Activated CD4-positive, alpha-beta T cell treated with anti-CD3 and anti-CD28 coated beads for 24 hours (primary cell): ENCODE results near the gene GPC5.

ENCODE experiments used
- DNase-seq, 2 donors: peaks; one replicate each; pipeline ENCODE4 v3.0.0-alpha.2; 2020; ENCODE audit warnings: low read depth in 2 of 2

The GPC5 gene

DNA sequence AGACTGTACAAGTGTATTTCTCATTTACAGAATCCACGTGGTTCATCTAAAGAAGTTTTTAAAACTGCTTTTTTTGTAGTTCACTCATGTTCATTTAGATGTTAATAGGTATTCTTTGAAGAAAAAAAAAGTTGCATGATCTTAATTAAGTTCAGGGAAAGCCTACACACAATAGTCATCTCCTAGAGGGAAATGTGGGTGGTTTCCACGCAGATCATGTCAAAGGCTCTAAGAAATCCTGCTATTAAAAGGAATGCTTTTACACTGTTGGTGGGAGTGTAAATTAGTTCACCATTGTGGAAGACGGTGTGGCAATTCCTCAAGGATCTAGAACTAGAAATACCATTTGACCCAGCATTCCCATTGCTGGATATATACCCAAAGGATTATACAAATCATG is 312.3 kb downstream of the GPC5 start:
- DNase-seq, result no peak

DNA sequence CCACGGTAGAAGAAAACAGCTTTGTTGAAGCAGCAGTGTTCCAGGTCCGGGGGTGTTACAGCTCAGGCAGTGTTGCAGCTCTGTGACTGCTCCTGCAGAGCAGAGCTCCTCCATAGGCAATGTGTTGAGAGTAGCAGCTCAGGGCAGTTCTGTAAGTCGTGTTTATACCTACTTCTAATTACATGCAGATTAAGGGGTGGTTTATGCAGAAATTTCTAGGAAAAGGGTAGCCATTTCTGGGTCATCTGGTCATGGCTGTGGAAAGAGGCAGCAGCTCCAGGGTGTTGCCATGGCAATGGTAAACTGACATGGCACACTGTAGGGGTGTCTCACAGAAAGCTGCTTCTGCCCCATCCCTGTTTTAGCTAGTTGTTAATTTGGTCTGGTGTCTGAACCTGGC is 316.4 kb downstream of the GPC5 start:
- no peak for DNase-seq

DNA sequence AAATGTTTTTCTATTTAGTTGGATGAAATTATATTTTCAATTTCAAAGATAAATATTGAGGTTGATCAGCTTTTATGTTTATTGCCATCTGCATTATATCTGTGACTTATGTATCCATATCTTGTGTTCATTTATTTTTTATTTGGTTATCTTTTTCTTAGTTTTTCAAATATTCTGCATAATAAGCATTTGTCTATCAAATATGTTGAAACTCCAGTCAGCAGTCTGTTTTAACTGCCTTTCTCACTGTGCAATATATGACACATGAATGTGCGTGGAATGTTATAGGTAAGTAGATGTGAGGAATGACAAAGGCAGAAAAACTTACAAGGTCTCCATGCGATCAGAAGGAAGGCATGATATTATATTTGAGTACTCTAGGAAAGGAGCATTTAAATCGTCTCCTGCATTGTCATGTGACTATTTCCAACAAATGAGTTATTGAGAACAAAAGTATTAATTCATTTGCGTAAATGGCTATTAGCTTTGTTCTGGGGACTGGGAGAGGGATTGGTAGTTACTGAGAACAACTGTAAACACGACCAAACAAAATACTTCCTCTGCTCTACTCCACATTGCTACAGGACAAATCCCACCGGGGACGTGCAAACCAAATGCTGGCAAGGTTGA is 318.1 kb downstream of the GPC5 start:
- no peak for DNase-seq

DNA sequence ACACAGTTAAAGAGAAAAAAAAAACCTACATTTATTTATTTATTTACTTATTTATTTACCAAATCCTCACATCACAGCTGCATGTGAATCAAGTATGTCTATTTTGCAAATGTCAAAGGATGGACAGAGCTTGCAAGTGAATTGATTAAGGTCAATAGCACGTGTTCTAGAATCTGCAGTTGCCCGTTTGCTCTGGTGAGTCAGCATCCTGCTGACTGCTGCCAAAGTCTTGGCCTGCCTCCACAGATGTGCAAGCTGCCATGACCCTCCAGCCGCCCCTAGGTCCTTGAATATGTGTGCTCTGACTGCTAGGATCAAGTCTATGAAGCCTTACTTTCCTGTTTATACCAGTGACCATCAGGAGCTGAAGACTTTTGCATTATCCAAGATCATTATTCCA is 320.6 kb downstream of the GPC5 start:
- DNase-seq, result no peak

DNA sequence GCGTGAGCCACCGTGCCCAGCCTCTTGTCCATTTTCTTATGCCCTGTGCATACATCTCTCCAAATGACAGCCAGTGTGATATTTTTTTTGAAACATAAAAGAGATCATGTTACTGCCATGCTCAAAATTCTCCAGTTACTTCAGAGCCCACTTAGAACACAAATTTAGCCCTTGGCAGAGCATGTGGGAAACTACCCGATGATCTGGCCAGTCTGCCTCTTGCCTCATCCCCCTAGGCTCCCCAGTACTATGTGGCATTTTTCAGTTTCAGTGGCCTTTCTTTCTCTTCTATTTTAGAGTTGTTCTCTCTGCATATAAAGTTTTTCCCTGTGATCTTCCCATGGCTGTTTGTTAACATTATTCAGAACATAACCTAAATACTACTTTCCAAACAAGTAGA is 323.0 kb downstream of the GPC5 start:
- DNase-seq, result no peak

DNA sequence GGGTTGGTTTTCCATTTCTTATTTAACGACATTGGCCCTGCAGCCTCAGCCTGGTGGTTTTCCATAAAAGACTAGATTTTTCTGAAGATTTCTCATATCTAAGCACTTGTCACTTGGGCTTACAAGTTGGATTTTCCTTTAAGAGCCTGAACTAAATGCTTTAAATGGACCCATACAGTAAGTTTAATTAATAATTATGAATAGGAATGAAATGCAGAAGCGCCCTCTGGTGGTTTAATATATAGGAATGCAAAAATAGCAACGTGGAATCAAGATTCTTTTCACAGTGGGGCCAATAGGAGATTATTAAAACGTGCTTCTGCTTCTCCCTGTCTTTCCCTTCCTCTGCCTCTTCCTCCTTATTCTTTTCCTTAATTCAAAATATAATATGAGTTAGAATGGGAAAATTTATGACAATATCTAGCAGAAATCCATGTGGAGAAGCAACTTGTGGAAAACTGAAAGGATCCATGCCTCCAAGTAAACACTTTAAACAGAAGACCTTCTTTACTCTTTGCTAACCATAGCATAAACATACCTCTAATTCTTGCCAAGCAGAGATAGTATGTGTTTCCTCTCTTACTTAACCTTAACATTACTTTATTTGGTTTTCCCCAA is 324.0 kb downstream of the GPC5 start:
- no peak for DNase-seq

DNA sequence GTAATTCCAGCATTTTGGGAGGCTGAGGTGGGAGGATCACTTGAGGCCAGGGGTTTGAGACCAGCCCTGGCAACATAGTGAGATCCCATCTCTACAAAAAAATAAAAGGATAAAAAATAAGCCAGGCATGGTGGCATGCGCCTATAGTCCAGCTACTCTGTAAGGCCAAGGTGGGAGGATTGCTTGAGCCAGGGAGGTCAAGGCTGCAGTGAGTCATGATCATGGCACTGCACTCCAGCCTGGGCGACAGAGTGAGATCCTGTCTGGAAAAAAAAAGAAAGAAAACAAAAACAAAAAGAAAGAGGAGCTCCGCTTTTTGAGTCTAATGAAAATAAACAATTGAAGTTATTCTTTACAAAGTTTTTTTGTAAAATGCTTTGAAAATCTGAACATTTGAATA is 326.2 kb downstream of the GPC5 start:
- no peak for DNase-seq

DNA sequence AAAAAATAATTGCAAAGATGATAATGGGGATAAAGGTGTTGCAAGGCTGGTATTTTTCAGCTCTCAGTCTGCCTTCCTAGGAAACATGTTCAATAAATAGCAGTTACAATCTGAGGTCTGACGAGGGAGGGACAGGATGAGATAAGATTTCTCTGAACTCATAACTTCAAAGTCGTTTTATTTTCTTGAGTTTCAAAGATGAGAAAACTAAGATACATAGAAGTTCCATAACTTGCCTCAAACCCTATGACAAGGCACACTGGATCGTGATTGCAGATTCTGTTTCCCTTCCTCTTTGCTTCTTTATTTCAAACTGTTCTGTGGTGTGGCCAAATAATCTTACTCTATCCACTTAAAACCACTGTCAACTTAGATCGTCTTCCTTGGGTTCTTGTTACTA is 327.2 kb downstream of the GPC5 start:
- no peak for DNase-seq

DNA sequence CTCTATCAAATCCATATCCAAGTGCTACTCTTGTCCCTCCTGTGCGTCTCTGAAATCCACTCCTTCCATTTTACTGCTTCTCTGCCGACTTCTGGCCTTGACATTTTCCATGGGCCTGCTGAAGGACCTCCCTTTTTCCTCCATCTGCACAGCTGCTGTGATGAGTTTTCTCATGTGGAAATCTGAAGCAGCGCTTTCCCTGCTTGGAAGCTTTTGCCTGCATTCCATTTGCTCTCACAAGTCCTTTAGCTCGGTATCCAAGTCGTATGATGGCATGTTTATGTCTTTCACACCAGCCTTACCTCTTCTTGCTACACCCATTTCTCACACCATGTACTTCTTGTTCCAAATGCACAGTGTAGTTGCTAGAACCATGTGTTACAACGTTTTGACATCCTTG is 328.2 kb downstream of the GPC5 start:
- no peak for DNase-seq

DNA sequence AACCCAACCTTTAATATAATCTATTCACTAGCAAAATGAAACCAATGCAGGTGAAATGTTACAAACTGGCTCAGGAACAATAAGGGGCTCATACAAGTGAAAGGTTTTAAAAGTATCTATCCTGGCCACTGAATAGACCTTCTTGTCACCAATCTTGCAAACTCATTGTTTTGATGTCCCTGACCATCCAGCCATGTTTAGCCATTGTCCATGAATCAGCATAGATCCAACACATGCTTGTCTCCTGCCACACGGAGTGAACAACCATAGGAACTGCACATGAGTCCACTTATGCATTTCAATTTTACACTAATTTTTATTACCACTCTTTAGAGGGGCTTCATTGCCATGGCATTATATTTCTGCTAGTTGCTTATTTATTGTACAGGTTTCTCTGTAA is 331.4 kb downstream of the GPC5 start:
- DNase-seq, result no peak

DNA sequence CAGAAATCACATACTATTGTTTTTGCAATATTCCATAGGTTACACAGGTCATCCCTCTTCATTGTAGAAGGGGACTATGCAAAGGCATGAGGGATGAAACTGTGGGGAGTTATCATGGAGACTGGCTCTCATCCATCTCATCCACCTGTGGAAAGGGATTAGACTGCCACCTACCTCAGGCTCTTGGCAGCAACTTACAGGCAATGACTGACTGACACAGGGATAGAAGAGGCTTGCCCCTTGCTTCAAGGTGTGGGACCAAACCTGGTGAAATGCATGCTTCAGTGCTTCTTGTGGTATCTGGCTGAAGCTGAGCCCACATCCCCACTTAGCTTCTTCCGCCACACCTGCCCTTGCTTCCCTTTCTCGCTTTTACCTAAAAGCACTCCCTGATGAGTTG is 341.3 kb downstream of the GPC5 start:
- no peak for DNase-seq

DNA sequence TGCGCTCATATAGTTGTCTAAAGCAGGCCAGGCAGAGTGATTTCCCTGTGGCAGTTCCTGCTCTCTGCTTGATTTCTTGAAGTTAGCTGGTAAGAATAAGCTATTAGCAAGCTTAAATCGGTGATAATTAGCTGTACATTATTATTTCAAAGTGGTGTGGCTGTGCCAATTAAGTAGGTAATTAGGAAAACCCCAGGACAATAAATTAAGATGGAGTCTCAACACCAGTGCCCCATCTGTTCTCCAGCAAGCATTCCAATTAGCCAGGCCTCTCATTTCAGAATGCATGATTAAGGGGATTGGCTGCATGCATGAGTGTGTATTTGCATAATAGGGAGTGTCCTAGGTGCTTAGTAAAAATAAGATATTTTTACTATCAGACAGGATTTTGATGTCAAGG is 342.3 kb downstream of the GPC5 start:
- no peak for DNase-seq

DNA sequence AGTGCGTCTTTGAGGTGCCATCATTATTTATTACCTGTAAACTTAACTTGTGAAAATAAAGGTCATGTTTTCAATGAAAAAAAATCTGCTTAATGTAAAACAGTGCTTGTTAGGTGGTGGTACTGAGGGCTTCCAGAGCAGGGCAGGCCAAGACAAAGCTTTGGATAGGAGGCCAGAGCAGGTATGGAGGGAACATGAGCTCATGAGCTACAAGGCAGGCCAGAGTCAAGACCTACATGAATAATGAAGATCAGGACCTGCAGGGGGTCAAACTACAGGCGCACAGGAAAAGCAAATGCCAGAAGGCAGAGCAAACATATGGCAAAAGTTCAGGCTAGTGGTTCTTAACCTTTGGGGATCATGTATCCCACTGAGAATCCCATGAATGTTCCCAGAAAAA is 343.5 kb downstream of the GPC5 start:
- DNase-seq, result no peak

DNA sequence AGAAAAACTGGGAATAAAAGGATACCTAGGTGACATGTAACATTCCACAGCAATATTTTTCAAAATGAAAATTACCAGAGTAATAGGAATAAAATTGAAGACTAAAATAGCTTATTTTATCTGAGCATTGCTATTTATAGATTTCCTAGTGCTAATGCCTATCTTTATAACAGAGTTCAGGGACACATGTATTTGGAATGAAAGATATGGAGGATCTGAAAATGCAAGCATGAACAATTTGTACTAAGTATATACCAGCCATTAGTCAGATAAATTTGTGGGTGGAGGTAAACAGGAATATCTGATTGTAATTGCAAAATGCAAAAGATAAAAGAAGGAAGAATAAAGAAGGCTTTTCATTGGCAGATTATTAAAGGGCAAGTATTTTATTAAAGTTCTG is 345.9 kb downstream of the GPC5 start:
- no peak for DNase-seq

DNA sequence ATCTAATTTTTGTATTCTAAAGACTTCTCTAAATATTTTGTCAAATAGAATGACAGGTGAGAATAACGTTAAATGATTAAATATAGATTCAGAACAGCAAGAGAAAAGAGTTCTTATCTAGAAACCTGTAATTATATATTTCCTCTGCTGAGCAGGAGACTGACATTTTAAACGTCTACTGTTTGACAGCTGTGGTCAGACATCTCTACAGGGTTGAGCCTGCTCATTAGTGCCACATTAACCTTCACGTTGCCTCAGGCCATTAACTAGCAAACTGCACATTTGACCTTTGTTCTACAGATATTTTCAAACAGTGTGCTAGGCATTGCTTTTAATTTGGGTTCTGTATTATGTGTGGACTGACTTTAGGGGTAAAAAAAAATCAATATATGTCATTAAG is 347.5 kb downstream of the GPC5 start:
- no peak for DNase-seq

DNA sequence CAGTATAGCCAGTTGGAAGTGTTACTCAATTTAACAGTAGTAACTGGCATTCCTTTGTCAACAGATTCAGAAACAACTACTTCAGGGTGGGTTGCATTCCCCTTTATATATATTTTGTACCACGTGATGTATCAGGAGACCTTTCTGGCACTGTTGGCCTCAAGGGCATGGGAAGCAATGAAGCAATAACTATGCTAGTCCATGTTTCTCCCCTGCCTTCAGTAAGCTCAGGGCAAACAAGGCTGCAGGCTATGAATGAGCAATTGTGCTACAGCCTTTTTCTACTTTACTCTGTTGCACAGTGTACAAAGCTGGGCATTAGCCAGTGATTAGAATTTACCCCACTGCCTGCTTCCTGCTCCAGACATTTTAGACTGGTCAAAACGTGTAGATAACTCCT is 348.8 kb downstream of the GPC5 start:
- DNase-seq, result no peak

DNA sequence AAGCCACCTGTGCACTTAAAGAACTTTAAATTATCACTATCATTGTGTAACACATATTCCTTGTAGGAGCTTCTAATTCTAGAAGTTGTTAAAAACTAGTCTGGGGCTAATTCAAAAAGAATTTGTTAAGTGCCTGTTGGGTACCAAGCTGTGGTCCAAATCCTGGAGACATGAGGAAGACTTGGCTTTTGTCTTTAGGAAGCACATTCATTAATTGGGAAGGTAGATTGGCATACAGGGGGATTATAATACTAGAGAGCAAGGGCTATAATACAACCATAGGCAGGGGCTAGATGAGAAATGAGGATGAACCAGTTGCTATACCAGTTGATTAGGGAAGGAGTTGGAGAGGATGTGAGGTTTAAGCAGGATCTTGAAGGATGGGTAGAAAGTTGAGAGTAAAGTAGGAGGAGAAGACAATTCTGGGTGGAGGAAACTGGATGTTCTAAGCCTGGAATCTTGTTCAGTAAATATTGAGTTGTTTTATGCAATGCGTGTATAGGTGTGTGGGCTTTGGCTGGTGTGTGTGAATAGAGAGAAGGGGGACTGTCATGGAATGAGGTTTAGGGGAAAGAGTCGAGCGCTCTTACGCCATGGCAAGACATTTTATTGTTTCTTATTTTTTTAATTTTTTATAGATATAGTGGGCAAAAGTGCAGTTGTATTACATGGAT is 350.1 kb downstream of the GPC5 start:
- DNase-seq, result no peak

DNA sequence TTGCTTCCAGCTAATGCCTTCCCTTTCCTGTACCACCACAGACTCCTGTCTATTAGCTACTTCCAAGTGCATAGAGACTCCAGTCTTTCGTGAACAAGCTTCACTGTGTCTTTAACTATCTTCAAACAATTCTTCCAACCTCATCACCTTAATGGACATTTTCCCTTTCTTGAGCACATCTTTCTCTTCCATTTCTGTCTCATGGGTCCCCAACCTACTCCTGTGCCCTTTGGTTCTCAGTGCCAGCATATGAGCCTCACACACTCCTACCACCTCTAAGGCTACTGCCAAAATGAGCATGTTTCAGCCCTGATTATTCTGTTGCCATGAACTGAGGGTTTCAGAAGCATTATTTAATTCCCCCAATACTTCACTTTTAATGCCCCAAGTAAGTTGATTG is 360.3 kb downstream of the GPC5 start:
- DNase-seq, result no peak

DNA sequence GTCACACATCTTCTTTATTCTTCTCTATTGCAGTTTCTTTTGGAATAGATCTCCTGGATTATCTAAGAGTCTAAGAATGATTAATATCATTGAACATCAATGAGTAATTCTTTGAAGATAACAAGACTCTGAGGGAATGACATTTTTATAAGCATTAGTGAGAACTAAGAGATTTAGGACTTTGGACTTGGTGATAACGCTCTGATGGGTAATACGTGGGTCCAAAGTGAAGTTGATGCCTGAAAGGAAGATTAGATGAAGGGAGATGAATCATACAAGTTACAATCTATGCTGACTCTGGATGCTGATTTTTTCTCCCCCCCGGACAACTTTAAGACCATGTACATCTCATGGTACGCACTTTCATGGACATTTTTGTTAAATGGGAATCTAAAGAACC is 364.5 kb downstream of the GPC5 start:
- no peak for DNase-seq

DNA sequence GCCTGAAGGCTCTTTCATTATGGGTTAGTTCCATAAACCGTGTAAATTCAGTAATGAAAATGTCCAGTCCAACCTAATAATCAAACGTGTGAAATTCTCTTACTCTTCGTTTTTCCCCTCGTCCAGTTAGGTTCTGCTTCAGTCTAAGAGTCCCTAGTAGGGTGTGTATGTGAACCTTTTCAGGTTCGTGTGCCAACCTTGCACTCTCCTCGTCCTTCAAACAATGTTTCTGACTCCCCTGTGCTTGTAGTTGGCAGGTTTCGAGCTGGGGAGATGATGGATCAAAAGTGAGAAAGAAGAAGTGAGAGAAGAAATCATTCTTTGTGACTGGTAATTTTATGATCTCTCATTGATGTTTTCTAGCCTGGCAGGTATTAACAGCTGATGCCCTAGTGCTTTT is 366.1 kb downstream of the GPC5 start:
- no peak for DNase-seq

DNA sequence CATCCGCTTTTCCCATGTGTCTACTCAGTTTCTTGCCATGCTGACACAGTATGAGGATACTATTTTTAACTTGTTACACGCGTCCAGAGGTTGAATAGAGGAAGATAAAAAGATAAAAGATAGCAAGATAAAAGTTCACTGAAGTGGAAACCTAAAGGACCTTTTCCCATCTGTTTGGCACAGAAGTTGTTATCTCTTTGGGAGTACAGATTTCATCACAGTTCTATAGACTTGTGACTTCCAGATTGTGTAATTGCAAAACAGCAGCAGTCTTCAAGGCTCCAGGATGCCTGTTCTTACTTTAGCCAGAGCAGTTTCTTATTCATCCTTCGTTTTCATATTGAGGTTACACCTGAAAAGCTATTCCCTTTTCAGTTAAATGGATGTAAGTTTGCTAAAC is 369.2 kb downstream of the GPC5 start:
- no peak for DNase-seq

DNA sequence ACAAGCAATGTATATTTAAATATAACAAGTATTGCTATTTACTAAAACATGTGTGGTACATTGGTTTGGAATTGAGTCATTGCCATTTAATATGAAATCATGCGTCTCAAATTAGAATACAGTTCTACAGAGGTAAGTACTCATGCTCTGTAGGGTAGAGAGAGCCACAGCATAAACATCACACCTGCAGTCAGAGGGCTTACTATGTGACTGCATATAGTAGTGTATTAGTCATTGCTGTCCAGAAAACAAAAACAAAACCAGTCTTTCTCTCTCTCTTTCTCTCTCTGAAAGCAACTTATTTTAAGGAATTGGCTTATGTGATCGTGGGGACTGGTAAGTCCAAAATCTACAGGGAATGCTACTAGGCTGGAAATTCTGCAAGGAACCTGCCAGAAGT is 370.3 kb downstream of the GPC5 start:
- DNase-seq, result no peak

DNA sequence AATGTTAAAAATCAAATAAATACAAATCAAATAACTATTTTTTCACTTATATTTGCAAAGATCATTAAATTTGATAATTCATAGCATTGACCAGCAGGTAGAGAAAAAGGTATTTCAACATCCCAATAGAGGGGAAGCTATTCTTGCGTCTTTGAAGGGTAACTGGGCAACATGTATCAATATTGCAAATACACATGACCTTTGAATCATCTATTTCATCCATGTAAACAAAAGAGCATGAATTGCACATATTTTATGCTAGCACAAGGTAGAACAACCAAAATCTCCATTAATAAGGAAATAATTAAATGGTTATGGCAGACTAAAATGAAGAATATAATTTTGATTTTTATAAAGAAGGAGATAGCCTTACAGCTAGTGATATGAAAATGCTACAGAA is 372.8 kb downstream of the GPC5 start:
- DNase-seq, result no peak
